IMR-90 (cell line): Measurements from ENCODE around the gene NDUFAF2.
"Not testable (repeated sequence)": the region's sequence is repeated elsewhere in the genome, so short reads cannot be mapped to it uniquely, and the experiment has no call there.

ENCODE experiments used
- BHLHE40 ChIP-seq: fragments of 150-350 bp; IDR thresholded peaks from 2 replicates; pipeline ENCODE4 v1.6.1; 2016; ENCODE audit warnings: mild to moderate bottlenecking, low read depth, low read length
- CEBPB ChIP-seq: IDR thresholded peaks from 2 replicates; pipeline ENCODE4 v1.6.1; 2012; ENCODE audit warnings: low read depth, low read length, improper control_type of control experiment
- CHD1 ChIP-seq: IDR thresholded peaks from 2 replicates; pipeline ENCODE4 v1.6.1; 2012; ENCODE audit warnings: low read depth, low read length, improper control_type of control experiment
- CTCF ChIP-seq: conservative IDR thresholded peaks from 2 replicates; pipeline ENCODE4 v1.5.1; 2012; ENCODE audit warnings: mild to moderate bottlenecking, low read depth, low read length, improper control_type of control experiment
- FOS ChIP-seq: fragments of 150-350 bp; IDR thresholded peaks from 2 replicates; pipeline ENCODE4 v1.6.1; 2016; ENCODE audit warnings: low read depth, low read length
- NFE2L2 ChIP-seq: fragments of 150-350 bp; IDR thresholded peaks from 2 replicates; pipeline ENCODE4 v1.6.1; 2016; ENCODE audit warnings: low read depth, mild to moderate bottlenecking, low read length
- POLR2A ChIP-seq: IDR thresholded peaks from 2 replicates; pipeline ENCODE4 v1.6.1; 2012; ENCODE audit warnings: mild to moderate bottlenecking, low read depth, low read length
- RAD21 ChIP-seq: IDR thresholded peaks from 2 replicates; pipeline ENCODE4 v1.6.1; 2012; ENCODE audit warnings: low read length, improper control_type of control experiment
- RCOR1 ChIP-seq: IDR thresholded peaks from 2 replicates; pipeline ENCODE4 v1.6.1; 2012; ENCODE audit warnings: mild to moderate bottlenecking, low read length, improper control_type of control experiment; ENCODE audit not compliant: insufficient replicate concordance
- RFX5 ChIP-seq: IDR thresholded peaks from 2 replicates; pipeline ENCODE4 v1.8.0; 2012; ENCODE audit warnings: low read depth, mild to moderate bottlenecking, low read length, moderate library complexity
- SMC3 ChIP-seq: fragments of 150-350 bp; IDR thresholded peaks from 2 replicates; pipeline ENCODE4 v1.6.1; 2016; ENCODE audit warnings: low read depth, mild to moderate bottlenecking, antibody characterized with exemption, low read length, moderate library complexity
- TF ChIP-seq, protein P1 (sequence below): fragments of 150-350 bp; IDR thresholded peaks from 2 replicates; pipeline ENCODE4 v1.6.1; 2016; ENCODE audit warnings: low read depth, mild to moderate bottlenecking, low read length, moderate library complexity, borderline replicate concordance

GRCh38 chr5:61187826-61188225, 242.8 kb downstream of the NDUFAF2 start:
- TF ChIP-seq CTCF, BHLHE40, FOS, POLR2A, RAD21, CEBPB, CHD1, SMC3, NFE2L2, RCOR1, RFX5: not testable (repeated sequence)
- TF ChIP-seq, protein P1, sequence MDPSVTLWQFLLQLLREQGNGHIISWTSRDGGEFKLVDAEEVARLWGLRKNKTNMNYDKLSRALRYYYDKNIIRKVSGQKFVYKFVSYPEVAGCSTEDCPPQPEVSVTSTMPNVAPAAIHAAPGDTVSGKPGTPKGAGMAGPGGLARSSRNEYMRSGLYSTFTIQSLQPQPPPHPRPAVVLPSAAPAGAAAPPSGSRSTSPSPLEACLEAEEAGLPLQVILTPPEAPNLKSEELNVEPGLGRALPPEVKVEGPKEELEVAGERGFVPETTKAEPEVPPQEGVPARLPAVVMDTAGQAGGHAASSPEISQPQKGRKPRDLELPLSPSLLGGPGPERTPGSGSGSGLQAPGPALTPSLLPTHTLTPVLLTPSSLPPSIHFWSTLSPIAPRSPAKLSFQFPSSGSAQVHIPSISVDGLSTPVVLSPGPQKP, result not testable (repeated sequence)
